Parathyroid adenoma (tissue), 2 donors: Measurements from ENCODE around the gene GPC5.

Experiments used
- H2AFZ ChIP-seq: fragments of 300-600 bp; sonication (generic); one replicate; pipeline ENCODE4 v1.7.0; 2017; ENCODE audit warnings: antibody characterized with exemption, mild to moderate bottlenecking
- H3K27ac ChIP-seq: fragments of 300-600 bp; sonication (generic); one replicate; pipeline ENCODE4 v1.7.0; 2017
- H3K27me3 ChIP-seq: fragments of 300-600 bp; sonication (generic); one replicate; pipeline ENCODE4 v1.7.0; 2017; ENCODE audit warnings: low read length; ENCODE audit not compliant: control insufficient read depth, insufficient read depth
- H3K36me3 ChIP-seq: fragments of 300-600 bp; sonication (generic); one replicate; pipeline ENCODE4 v1.7.0; 2017; ENCODE audit warnings: low read length; ENCODE audit not compliant: control insufficient read depth, insufficient read depth
- H3K4me1 ChIP-seq: fragments of 300-600 bp; sonication (generic); one replicate; pipeline ENCODE4 v1.7.0; 2017; ENCODE audit warnings: control low read depth
- H3K4me2 ChIP-seq: fragments of 300-600 bp; sonication (generic); one replicate; pipeline ENCODE4 v1.7.0; 2017; ENCODE audit warnings: low read length
- H3K4me3 ChIP-seq: fragments of 300-600 bp; sonication (generic); one replicate; pipeline ENCODE4 v1.7.0; 2017; ENCODE audit warnings: low read depth, low read length
- H3K79me2 ChIP-seq: fragments of 300-600 bp; sonication (generic); one replicate; pipeline ENCODE4 v1.7.0; 2017; ENCODE audit warnings: control low read depth
- H3K9ac ChIP-seq: fragments of 300-600 bp; sonication (generic); one replicate; pipeline ENCODE4 v1.7.0; 2017; ENCODE audit warnings: mild to moderate bottlenecking
- H3K9me3 ChIP-seq: fragments of 300-600 bp; sonication (generic); one replicate; pipeline ENCODE4 v1.7.0; 2017; ENCODE audit warnings: low read length; ENCODE audit not compliant: control insufficient read depth
- CTCF ChIP-seq: fragments of 300-600 bp; sonication (generic); IDR thresholded peaks from one replicate; pipeline ENCODE4 v1.7.0; 2017; ENCODE audit warnings: antibody characterized with exemption, mild to moderate bottlenecking
- donor health status: primary hyperparathyroidism.

Gene GPC5

GRCh38 chr13:91400063-91400399, 1.6 kb downstream of the GPC5 start:
- no peaks in the 10 kb centered on the region for H3K79me2 ChIP-seq
- H3K36me3 ChIP-seq, result no peaks in the 10 kb centered on the region
- TF ChIP-seq CTCF, result no peak
- no peak overlapping the region for H3K9ac ChIP-seq
- no peaks in the 10 kb centered on the region for H3K9me3 ChIP-seq
- H3K4me1 ChIP-seq, result no peaks in the 10 kb centered on the region
- no peak overlapping the region for H3K4me3 ChIP-seq
- no peak overlapping the region for H3K27ac ChIP-seq
- H2AFZ ChIP-seq, result no peak overlapping the region
- peaks cover 14% of the 10 kb centered on the region for H3K27me3 ChIP-seq
- H3K4me2 ChIP-seq, result no peak overlapping the region

GRCh38 chr13:91400671-91401070, 2.2 kb downstream of the GPC5 start:
- Histone ChIP-seq H3K4me3 (no peak overlapping the region), H3K9me3 (no peaks in the 10 kb centered on the region), H3K4me2 (no peak overlapping the region), H2AFZ (no peak overlapping the region), H3K4me1 (no peaks in the 10 kb centered on the region), H3K27me3 (peaks cover 14% of the 10 kb centered on the region), H3K36me3 (no peaks in the 10 kb centered on the region), H3K9ac (no peak overlapping the region), H3K79me2 (no peaks in the 10 kb centered on the region), H3K27ac (no peak overlapping the region)
- TF ChIP-seq CTCF, result no peak

GRCh38 chr13:91401920-91402319, 3.5 kb downstream of the GPC5 start:
- H3K27me3 ChIP-seq, result peaks cover 8% of the 10 kb centered on the region
- H3K4me1 ChIP-seq, result no peaks in the 10 kb centered on the region
- no peak overlapping the region for H3K9ac ChIP-seq
- no peak overlapping the region for H3K4me2 ChIP-seq
- TF ChIP-seq CTCF, result no peak
- no peak overlapping the region for H3K4me3 ChIP-seq
- H3K9me3 ChIP-seq, result no peaks in the 10 kb centered on the region
- no peaks in the 10 kb centered on the region for H3K79me2 ChIP-seq
- H3K36me3 ChIP-seq, result no peaks in the 10 kb centered on the region
- no peak overlapping the region for H2AFZ ChIP-seq
- no peak overlapping the region for H3K27ac ChIP-seq

GRCh38 chr13:91405240-91405639, 6.8 kb downstream of the GPC5 start:
- no peaks in the 10 kb centered on the region for H3K27me3 ChIP-seq
- H3K36me3 ChIP-seq, result no peaks in the 10 kb centered on the region
- H3K9ac ChIP-seq, result no peak overlapping the region
- no peak for TF ChIP-seq CTCF
- H3K4me3 ChIP-seq, result no peak overlapping the region
- no peak overlapping the region for H3K4me2 ChIP-seq
- H3K79me2 ChIP-seq, result no peaks in the 10 kb centered on the region
- H3K27ac ChIP-seq, result no peak overlapping the region
- H2AFZ ChIP-seq, result no peak overlapping the region
- no peaks in the 10 kb centered on the region for H3K9me3 ChIP-seq
- no peaks in the 10 kb centered on the region for H3K4me1 ChIP-seq

GRCh38 chr13:91406619-91407018, 8.2 kb downstream of the GPC5 start:
- Histone ChIP-seq H2AFZ (no peak overlapping the region), H3K27me3 (no peaks in the 10 kb centered on the region), H3K4me2 (no peak overlapping the region), H3K79me2 (no peaks in the 10 kb centered on the region), H3K36me3 (no peaks in the 10 kb centered on the region), H3K9me3 (no peaks in the 10 kb centered on the region), H3K27ac (no peak overlapping the region), H3K9ac (no peak overlapping the region), H3K4me1 (no peaks in the 10 kb centered on the region), H3K4me3 (no peak overlapping the region)
- no peak for TF ChIP-seq CTCF
